Measurements from ENCODE around the gene TOMT.
"Not testable (repeated sequence)": the region's sequence is repeated elsewhere in the genome, so short reads cannot be mapped to it uniquely, and the experiment has no call there.

TOMT gene

DNA sequence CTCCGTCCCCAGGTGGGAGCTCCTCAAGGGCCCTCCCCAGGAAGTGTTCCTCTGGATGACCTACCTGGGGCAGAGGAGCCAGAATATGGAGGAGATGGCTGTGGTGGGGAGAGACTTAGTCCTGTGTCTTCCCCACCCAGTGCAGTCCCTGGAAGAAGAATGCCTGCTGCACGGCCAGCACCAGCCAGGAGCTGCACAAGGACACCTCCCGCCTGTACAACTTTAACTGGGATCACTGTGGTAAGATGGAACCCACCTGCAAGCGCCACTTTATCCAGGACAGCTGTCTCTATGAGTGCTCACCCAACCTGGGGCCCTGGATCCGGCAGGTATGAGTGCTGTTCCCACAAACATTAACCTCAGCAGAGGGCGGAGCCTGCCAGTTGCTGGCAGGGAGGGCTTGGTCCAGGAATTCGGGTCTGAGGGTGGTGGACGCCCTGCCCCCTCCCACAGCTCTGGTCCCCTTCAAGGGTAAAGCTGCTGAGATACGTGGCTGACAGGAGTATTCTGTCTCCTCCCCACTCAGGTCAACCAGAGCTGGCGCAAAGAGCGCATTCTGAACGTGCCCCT lies 33.2 kb downstream of the TOMT start:
- CTCF ChIA-PET, result interaction anchor here (0.8 to 1.9 kb wide), 3 partner anchors 10 to 162 kb away, joined by 3 to 4 read pairs (median 4); no protein-coding TSS in a partner anchor
- TF ChIP-seq, protein P1, sequence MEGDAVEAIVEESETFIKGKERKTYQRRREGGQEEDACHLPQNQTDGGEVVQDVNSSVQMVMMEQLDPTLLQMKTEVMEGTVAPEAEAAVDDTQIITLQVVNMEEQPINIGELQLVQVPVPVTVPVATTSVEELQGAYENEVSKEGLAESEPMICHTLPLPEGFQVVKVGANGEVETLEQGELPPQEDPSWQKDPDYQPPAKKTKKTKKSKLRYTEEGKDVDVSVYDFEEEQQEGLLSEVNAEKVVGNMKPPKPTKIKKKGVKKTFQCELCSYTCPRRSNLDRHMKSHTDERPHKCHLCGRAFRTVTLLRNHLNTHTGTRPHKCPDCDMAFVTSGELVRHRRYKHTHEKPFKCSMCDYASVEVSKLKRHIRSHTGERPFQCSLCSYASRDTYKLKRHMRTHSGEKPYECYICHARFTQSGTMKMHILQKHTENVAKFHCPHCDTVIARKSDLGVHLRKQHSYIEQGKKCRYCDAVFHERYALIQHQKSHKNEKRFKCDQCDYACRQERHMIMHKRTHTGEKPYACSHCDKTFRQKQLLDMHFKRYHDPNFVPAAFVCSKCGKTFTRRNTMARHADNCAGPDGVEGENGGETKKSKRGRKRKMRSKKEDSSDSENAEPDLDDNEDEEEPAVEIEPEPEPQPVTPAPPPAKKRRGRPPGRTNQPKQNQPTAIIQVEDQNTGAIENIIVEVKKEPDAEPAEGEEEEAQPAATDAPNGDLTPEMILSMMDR (IDR thresholded peaks at IDR 0.05; ENCODE audit: control extremely low read depth, extremely low read depth, low read depth, missing control alignments), result no peak
- no peak for DNase-seq (ENCODE audit: extremely low spot score)
- POLR2A ChIA-PET, result no interaction called here

DNA sequence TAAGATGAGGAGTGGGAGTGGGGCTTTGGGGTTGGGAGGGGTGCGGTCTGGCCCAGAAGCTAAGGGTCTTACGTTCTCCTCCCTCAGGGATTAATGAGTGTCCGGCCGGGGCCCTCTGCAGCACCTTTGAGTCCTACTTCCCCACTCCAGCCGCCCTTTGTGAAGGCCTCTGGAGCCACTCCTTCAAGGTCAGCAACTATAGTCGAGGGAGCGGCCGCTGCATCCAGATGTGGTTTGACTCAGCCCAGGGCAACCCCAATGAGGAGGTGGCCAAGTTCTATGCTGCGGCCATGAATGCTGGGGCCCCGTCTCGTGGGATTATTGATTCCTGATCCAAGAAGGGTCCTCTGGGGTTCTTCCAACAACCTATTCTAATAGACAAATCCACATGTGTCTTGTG lies 33.8 kb downstream of the TOMT start:
- DNase-seq (ENCODE audit: extremely low spot score), result no peak
- TF ChIP-seq, protein P1 (IDR thresholded peaks at IDR 0.05; ENCODE audit: control extremely low read depth, extremely low read depth, low read depth, missing control alignments), result no peak
- ChIA-PET CTCF (interaction anchor here (1.9 kb wide), 1 partner anchor 114 kb away, joined by 4 read pairs; no protein-coding TSS in a partner anchor), POLR2A (no interaction called here)

GRCh38 chr11:72140661-72141060 lies 34.9 kb downstream of the TOMT start:
- no peak for DNase-seq (ENCODE audit: extremely low spot score)
- CTCF ChIA-PET, result interaction anchor here (1.3 kb wide), 1 partner anchor 11 kb away, joined by 4 read pairs; no protein-coding TSS in a partner anchor
- POLR2A ChIA-PET, result no interaction called here
- TF ChIP-seq, protein P1 (IDR thresholded peaks at IDR 0.05; ENCODE audit: control extremely low read depth, extremely low read depth, low read depth, missing control alignments), result no peak

DNA sequence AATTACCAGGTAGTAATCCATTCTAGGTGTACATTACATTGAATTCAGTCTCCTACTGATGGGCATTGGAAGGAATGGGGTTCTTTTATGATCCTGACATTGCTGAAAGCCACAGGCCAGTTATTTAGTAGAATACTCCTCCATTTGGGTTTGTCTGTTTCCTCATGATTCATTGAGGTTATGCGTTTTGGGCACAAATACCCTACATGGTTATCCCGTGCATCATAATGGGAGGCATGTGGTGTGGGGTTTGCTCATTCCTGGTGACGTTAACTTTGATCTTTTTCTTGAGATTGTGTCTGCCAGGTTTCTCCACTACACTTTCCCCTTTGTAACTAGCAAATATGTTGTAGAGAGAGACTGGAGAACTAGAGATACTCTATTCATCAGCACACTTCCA lies 35.3 kb downstream of the TOMT start:
- CTCF ChIA-PET, result interaction anchor here (1.3 kb wide), 1 partner anchor 12 kb away, joined by 4 read pairs; no protein-coding TSS in a partner anchor
- POLR2A ChIA-PET, result no interaction called here
- TF ChIP-seq, protein P1 (IDR thresholded peaks at IDR 0.05; ENCODE audit: control extremely low read depth, extremely low read depth, low read depth, missing control alignments), result no peak
- DNase-seq (ENCODE audit: extremely low spot score), result no peak

DNA sequence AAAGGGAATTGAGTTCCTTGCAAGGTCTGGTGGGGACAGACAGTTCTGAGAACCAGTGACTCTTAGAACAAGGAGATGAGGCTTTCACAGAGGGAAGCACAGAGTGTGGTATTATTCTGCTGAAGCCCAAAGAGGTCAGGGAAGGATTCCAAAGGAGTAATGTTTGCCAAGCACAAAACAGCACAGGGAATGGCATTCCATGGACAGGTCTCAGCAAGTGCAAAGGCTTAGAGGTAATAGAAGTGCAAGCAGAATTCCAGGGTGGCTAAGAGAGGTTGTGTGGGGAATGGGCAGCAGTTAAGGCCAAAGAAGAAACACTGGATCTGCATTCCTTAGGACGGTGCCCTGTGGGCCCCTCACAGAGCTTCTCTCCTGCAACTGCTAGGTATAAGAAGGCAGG lies 36.4 kb downstream of the TOMT start:
- DNase-seq (ENCODE audit: extremely low spot score); POLR2A ChIA-PET: not testable (repeated sequence)
- CTCF ChIA-PET, result interaction anchor here (7.4 kb wide), 1 partner anchor 118 kb away, joined by 98 read pairs; no protein-coding TSS in a partner anchor

GRCh38 chr11:72142543-72142942 lies 36.8 kb downstream of the TOMT start:
- DNase-seq (ENCODE audit: extremely low spot score); POLR2A ChIA-PET: not testable (repeated sequence)
- CTCF ChIA-PET, result interaction anchor here (1.3 to 7.4 kb wide), 8 partner anchors 15 to 288 kb away, joined by 7 to 98 read pairs (median 22); no protein-coding TSS in a partner anchor

DNA sequence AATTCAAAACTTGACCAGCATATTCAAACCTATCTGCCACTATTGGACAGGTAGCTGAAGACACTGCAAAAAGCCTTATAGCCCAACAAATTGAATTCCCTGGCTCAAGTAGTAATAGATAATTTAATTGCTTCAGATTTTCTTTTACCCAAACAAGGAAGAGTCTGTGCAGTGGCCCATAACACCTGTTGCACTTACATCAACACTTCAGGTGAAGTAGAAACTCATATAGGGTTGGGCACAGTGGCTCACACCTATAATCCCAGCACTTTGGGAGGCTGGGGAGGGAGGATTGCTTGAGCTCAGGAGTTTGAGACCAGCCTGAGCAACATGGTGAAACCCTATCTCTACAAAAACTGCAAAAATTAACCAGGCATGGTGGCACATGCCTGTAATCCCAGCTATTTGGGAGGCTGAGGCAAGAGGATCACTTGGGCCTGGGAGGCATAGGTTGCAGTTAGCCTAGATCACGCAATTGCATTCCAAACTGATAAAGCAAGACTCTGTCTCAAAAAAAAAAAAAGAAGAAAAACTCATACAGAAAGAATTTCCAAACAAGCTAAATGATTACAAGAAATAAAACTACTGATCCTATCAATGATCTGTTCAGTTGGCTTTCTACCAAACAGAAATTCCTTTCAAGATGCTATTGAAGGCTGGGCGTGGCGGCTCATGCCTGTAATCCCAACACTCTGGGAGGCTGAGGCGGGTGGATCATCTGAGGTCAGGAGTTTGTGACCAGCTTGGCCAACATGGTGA lies 39.3 kb downstream of the TOMT start:
- CTCF ChIA-PET, result interaction anchor here (0.7 to 7.4 kb wide), 36 partner anchors 9 to 289 kb away, joined by 3 to 98 read pairs (median 6); partner anchors contain the start of genes ANAPC15, CLPB and XNDC1N
- DNase-seq (ENCODE audit: extremely low spot score), result no peak

More for the DNA sequence above, 39.3 kb downstream of the TOMT start:
- POLR2A ChIA-PET, result no interaction called here
- TF ChIP-seq, protein P1 (IDR thresholded peaks at IDR 0.05; ENCODE audit: control extremely low read depth, extremely low read depth, low read depth, missing control alignments), result no peak

Data from GM10248 (cell line).